Upper lobe of left lung (tissue), 4 donors: ENCODE results near the gene GGT5.

Experiments
- CTCF ChIP-seq, 6 experiments: fragments of 450-650 bp in 4 of 6; fragments of 200-600 bp in 2 of 6; sonication (generic) in 2 of 6; IDR thresholded peaks; one replicate each; pipeline ENCODE4 v1.5.1; 2016 to 2019; ENCODE audit warnings: antibody characterized with exemption in 6 of 6
- EP300 ChIP-seq, 4 donors: sonication (generic); formaldehyde crosslinking; IDR thresholded peaks; one replicate each; pipeline ENCODE4 v1.5.1; 2017; ENCODE audit warnings: antibody characterized with exemption in 4 of 4, control low read depth in 2 of 4
- POLR2A ChIP-seq, 4 donors: fragments of 450-650 bp; IDR thresholded peaks; one replicate each; pipeline ENCODE4 v1.5.1; 2016 to 2017; ENCODE audit warnings: antibody characterized with exemption in 4 of 4, mild to moderate bottlenecking in 2 of 4
- POLR2AphosphoS5 ChIP-seq, 2 donors: sonication (generic); formaldehyde crosslinking; IDR thresholded peaks; one replicate each; pipeline ENCODE4 v1.5.1; 2017; ENCODE audit warnings: antibody characterized with exemption in 2 of 2

- TF ChIP-seq EP300 (IDR thresholded peaks at IDR 0.05), result no peak
- TF ChIP-seq CTCF (IDR thresholded peaks at IDR 0.05), result peak in 2 of 6 experiments; percentile 14 to 41
- TF ChIP-seq POLR2AphosphoS5 (IDR thresholded peaks at IDR 0.05), result peak; percentile 85 to 97
- TF ChIP-seq POLR2A (IDR thresholded peaks at IDR 0.05), result peak; percentile 38 to 99 (median 89)
Observed at GRCh38 chr22:24270556-24271385, 25.9 kb upstream of the GGT5 start, which contains the start of gene SPECC1L.
